ENCODE measurements around the gene DPH1.
A peak's percentile ranks its signal among the peaks of the same experiment; 100 is the strongest.
"Not testable (repeated sequence)": the region's sequence is repeated elsewhere in the genome, so short reads cannot be mapped to it uniquely, and the experiment has no call there.

Gene DPH1

DNA sequence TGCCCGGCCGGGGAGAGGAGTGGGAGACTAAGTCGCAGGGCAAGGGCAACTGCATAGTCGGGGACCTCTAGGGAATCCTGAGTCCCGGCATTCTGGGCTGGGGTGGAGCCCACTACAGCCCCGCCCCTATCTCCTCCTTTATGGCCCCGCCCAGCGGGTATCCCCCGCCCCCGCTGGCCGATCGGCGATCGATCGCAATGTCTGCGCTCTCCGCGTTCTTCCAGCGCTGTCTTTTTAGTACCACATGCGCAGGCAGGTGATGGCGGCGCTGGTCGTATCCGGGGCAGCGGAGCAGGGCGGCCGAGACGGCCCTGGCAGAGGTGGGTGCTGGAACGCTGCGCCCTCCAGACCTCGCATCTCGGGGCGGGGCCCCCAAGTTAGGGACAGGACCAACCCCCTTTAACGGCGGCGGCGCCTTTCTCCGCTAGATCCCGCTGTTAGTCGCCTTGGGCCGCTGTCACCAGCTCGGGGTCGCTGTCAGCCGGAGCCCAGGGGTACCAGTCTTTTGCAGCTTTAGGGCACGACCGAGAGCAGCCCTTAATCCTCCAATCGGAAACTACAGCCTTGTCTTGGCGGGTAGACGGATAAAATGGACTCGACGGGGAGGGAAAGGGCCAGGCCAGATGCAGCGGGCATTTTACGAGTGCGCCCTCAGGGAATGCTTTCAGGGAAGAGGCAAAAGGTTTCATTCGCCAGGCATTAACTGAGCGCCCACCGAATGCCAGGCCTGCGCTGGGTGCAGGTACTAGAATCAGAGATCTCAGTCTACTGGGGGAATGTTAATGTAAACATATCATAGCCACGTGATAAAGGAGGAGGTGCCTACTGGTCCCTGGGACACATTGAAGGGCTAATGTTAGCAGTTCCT is at the start of gene DPH1:
TSS of gene DPH1 (plus strand) at position 243 of the 868 bp plus-strand sequence. CDS start at position 260, 17 bp downstream.
- Histone ChIP-seq H3K9ac (ENCODE audit: low read depth, low read length) (peak within 1 kb of the TSS; percentile 99), H3K9me3 (ENCODE audit: control insufficient read depth, insufficient read depth, low read length) (no peaks in the 10 kb centered on the region), H3K4me1 (ENCODE audit: insufficient read depth, low read length) (no peaks in the 10 kb centered on the region; the same call in 1 of the 2 replicates), H3K36me3 (ENCODE audit: insufficient read depth, low read length) (no peaks in the 10 kb centered on the region)

DNA sequence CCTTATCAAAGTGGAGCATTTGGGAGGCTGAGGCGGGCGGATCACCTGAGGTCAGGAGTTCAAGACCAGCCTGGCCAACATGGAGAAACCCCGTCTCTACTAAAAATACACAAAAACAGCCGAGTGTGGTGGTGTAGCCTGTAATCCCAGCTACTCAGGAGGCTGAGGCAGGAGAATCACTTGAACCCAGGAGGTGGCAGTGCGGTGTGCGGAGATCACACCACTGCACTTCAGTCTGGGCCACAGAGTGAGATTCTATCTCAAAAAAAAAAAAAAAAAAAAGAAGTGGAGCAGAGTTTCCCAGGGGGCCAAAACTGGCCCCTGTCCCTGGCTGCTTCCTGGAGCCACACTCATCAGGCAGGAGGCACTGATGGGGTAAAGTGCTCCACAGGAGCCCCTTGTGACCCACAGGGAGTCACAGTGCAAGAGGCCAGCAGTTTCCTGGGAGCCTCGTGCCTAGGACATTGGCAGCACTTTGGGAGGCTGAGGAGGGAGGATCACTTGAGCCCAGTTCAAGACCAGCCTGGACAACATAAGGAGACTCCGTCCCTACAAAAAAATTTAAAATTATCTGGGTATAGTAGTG is 49.2 kb upstream of the DPH1 start:
- Histone ChIP-seq H3K9ac (ENCODE audit: low read depth, low read length) (no peak overlapping the region), H3K36me3 (ENCODE audit: insufficient read depth, low read length) (no peaks in the 10 kb centered on the region), H3K4me1 (ENCODE audit: insufficient read depth, low read length) (no peaks in the 10 kb centered on the region), H3K9me3 (ENCODE audit: control insufficient read depth, insufficient read depth, low read length) (no peaks in the 10 kb centered on the region)

DNA sequence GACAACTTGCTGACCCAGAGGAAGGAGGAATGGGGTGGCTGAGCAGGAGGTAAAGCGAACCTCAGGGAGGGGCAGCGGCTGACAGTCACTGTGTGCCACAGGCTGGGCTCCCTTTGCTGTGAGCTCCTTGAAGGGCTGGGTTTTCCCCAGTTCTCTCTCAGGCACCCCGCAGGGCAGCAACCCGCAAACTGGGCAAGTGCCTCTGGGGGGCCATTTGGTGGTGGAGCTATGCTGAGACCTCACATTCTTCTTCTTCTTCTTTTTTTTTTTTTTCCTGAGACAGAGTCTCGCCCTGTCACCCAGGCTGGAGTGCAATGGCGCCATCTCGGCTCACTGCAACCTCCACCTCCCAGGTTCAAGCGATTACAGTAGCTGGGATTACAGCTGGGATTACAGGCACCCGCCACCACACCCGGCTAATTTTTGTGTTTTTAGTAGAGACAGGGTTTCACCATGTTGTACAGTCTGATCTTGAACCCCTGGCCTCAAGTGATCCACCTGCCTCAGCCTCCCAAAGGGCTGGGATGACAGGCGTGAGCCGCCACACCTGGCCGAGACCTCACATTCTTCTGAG is 47.1 kb upstream of the DPH1 start:
- not testable (repeated sequence) for H3K36me3 ChIP-seq (ENCODE audit: insufficient read depth, low read length); H3K9me3 ChIP-seq (ENCODE audit: control insufficient read depth, insufficient read depth, low read length); H3K4me1 ChIP-seq (ENCODE audit: insufficient read depth, low read length); H3K9ac ChIP-seq (ENCODE audit: low read depth, low read length)

DNA sequence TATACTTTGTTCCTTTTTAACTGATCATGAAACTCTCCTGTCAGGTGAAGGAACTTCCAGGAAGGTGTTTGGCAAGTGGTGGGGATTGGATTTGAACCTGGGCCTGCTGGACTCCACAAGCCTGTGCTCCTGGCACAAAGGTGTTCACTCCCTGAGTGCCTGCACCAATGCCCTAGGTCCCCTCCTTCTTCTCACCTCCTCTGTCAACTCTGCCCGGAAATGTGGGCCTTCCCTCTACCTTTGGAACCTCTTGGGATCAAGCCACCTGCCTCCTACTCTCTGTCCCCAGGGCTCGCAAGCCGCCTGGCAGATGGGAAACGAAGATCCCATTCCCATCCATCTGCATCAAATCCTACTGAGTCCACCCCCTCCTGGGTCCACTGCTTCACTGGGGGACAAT is 44.9 kb upstream of the DPH1 start:
- no peak overlapping the region for H3K9ac ChIP-seq (ENCODE audit: low read depth, low read length)
- no peaks in the 10 kb centered on the region for H3K9me3 ChIP-seq (ENCODE audit: control insufficient read depth, insufficient read depth, low read length)
- no peaks in the 10 kb centered on the region for H3K36me3 ChIP-seq (ENCODE audit: insufficient read depth, low read length)
- no peaks in the 10 kb centered on the region for H3K4me1 ChIP-seq (ENCODE audit: insufficient read depth, low read length)

DNA sequence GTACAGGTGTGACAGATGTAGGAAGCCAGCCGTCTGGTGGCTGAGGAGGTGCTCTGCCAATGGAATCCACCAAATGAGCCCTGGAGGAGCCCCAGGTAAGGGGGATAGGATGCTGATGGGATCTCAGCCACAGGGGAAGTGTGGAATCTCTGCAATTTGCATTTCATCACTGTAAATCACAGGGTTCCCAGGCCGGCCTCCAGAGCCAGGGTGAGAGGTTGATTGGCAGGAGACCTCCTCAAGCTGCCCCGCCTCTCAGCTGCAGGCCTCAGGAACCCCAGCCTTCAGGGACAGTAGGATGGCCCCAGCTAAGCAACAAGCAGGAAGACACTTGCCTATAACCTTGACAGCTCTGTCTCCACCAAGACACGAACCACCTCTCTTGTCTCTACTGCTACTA is 44.3 kb upstream of the DPH1 start:
- Histone ChIP-seq H3K9me3 (ENCODE audit: control insufficient read depth, insufficient read depth, low read length) (no peaks in the 10 kb centered on the region), H3K9ac (ENCODE audit: low read depth, low read length) (no peak overlapping the region), H3K4me1 (ENCODE audit: insufficient read depth, low read length) (no peaks in the 10 kb centered on the region), H3K36me3 (ENCODE audit: insufficient read depth, low read length) (no peaks in the 10 kb centered on the region)

DNA sequence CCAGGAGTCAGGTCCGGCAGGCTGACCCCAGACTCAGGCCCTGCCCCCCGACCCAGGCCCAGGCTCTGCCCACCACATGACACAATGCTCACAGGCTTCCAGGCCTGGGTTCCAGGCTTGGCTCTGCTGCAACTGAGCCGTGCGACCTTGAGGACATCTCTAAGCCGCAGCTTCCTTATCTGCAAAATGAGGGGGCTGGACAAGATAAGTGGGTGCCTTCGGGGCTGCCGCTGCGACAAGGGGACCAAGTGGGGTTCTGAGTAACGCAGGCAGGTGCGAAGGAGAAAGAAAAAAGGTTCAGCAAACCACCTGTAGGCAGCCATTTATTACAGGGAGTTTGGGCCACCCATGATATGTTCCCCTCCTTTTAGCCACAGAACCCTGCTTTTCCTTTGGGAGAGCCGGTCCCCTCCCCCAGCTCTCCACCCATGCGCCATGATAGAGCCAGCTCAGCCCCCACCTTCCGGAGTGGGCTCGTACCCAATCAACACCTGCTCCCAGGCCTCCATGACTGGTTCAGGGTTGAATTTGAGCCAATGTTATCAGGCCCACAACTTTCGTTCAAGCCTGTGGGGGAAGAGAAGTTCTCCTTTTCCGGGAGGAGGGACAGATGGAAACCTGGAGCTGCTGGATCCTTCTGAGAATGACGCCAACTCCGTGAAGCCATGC is 43.0 kb upstream of the DPH1 start:
- Histone ChIP-seq H3K36me3 (ENCODE audit: insufficient read depth, low read length) (no peaks in the 10 kb centered on the region), H3K9ac (ENCODE audit: low read depth, low read length) (no peak overlapping the region), H3K4me1 (ENCODE audit: insufficient read depth, low read length) (no peaks in the 10 kb centered on the region), H3K9me3 (ENCODE audit: control insufficient read depth, insufficient read depth, low read length) (no peaks in the 10 kb centered on the region)

DNA sequence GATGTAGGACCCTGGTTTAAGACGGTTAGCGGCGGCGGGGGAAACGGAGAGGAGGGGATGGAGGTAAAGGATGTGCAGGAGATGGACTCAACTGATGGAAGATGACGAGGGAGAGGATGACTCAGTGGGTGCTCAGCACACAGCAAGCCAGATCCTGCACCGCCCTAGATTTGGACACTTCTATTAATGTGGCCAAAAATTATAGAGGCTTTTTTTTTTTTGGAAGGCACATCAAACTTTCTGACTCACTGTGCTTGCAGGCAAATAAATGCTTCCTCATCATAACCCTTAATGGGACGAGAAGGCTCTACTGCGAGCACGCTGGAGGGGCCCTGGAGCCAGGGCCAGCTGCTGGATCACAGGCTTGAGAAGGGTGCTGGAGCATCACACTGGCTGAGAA is 40.8 kb upstream of the DPH1 start:
- Histone ChIP-seq H3K9me3 (ENCODE audit: control insufficient read depth, insufficient read depth, low read length) (no peaks in the 10 kb centered on the region), H3K4me1 (ENCODE audit: insufficient read depth, low read length) (no peaks in the 10 kb centered on the region), H3K9ac (ENCODE audit: low read depth, low read length) (no peak overlapping the region), H3K36me3 (ENCODE audit: insufficient read depth, low read length) (no peaks in the 10 kb centered on the region)

DNA sequence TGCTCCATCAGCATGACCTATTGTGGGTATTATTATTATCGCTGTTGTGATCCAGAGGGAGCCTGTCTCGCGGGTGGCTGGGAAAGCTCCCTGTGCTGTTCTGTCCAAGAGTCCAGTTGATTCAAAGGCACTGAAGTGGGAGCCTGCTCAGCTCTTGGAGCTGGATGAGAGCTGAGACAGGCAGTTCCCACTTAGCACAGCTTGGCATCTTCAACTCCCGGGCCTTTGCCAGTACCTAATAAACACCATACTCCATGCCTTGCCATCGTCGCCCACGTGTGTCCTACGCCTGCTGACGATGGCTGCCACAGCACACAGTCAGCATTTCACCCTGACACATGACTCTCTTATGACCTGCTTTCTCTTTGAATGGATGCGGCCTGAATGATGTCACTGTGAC is 37.4 kb upstream of the DPH1 start:
- Histone ChIP-seq H3K4me1 (ENCODE audit: insufficient read depth, low read length) (peaks cover 12% of the 10 kb centered on the region; the same call in 1 of the 2 replicates), H3K9me3 (ENCODE audit: control insufficient read depth, insufficient read depth, low read length) (no peaks in the 10 kb centered on the region), H3K9ac (ENCODE audit: low read depth, low read length) (no peak overlapping the region), H3K36me3 (ENCODE audit: insufficient read depth, low read length) (no peaks in the 10 kb centered on the region)

DNA sequence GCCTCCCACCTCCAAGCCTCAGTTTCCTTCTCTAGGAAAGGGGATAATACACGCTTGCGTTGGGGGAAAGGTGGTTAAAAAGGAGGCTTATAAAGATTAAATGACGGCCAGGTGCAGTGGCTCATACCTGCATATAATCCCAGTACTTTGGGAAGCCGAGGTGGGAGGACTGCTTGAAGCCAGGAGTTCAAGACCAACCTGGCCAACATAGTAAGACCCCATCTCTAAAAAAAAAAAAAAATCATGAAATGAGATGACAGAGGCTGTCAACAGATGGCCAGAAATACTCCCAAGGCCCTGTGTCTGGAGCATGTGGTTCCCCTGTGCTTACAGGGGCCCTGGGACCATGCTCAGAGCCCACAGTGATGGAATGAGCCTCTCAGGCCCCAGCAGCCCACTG is 35.2 kb upstream of the DPH1 start:
- H3K9ac ChIP-seq (ENCODE audit: low read depth, low read length): no peak overlapping the region
- H3K4me1 ChIP-seq (ENCODE audit: insufficient read depth, low read length): peaks cover 13% of the 10 kb centered on the region; the same call in 1 of the 2 replicates
- H3K9me3 ChIP-seq (ENCODE audit: control insufficient read depth, insufficient read depth, low read length): no peaks in the 10 kb centered on the region
- H3K36me3 ChIP-seq (ENCODE audit: insufficient read depth, low read length): no peaks in the 10 kb centered on the region

DNA sequence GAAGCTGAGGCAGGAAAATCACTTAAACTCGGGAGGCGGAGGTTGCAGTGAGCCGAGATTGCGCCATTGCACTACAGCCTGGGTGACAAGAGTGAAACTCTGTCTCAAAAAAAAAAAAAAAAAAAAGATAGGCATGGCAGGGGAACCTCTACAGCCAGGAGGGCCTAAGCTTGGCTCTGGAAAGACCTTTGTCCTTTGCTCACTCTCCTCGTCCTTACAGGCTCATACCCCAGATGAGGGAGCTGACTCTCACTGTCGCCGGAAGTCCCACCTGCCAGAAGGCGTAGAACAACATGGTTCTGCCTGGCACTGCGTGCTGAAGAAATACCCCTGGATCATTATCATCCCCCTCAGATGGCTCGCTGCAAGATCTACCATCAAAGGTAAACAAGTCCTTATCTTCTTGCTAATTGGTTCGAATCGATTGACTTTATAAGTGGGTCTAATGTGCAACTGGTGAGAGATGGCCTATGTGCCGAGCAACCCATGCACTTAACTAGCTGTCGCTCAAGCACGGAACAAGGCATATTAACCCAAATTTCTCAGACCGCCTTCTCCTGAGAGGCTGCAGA is 34.5 kb upstream of the DPH1 start:
- Histone ChIP-seq H3K9me3 (ENCODE audit: control insufficient read depth, insufficient read depth, low read length) (no peaks in the 10 kb centered on the region), H3K4me1 (ENCODE audit: insufficient read depth, low read length) (peaks cover 19% of the 10 kb centered on the region; the same call in 1 of the 2 replicates), H3K9ac (ENCODE audit: low read depth, low read length) (no peak overlapping the region), H3K36me3 (ENCODE audit: insufficient read depth, low read length) (no peaks in the 10 kb centered on the region)

DNA sequence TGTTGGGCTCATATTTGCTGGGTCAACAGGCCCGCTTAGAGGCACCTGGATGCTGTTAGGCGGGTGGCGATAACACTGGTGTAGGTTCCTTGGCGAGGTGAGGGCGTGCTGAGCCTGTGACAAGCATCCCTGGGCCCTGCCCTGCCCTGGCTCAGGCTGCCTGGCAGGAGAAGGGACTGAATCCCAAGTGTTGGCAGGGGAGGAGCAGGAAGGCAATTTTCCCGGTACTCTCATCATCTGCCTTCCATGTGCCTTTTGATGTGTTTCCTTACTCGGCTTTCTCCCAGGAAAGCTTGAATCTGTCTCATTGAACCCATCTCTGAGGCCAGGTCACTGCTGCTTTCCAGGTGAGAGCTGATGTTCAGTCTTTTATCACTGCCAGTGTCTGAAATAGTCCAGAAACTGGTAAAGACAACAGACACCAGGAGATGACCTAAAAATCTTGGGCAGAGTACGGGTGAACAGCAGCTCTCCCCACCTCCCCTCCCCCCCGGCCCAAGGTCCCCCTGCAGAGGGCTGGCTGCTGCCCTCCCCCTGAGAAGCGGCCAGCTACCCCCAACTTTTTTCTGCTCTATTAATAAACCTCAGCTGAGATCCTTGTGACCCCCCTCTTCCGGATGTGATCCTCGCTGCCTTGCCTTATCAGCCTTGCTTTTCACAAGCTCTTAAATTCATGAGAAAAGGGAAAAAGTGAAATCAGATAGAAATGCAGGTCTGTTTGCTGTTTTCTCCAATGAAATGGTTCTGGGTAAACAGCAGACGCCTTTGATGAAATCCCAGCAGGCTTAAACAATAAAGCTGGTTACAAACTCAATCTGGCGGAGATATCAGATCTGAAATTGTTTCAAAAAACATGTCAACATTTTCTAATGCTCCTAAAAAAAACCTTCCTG is 33.8 kb upstream of the DPH1 start:
- no peak overlapping the region for H3K9ac ChIP-seq (ENCODE audit: low read depth, low read length)
- H3K9me3 ChIP-seq (ENCODE audit: control insufficient read depth, insufficient read depth, low read length): no peaks in the 10 kb centered on the region
- peaks cover 19% of the 10 kb centered on the region; the same call in 1 of the 2 replicates for H3K4me1 ChIP-seq (ENCODE audit: insufficient read depth, low read length)
- H3K36me3 ChIP-seq (ENCODE audit: insufficient read depth, low read length): no peaks in the 10 kb centered on the region

DNA sequence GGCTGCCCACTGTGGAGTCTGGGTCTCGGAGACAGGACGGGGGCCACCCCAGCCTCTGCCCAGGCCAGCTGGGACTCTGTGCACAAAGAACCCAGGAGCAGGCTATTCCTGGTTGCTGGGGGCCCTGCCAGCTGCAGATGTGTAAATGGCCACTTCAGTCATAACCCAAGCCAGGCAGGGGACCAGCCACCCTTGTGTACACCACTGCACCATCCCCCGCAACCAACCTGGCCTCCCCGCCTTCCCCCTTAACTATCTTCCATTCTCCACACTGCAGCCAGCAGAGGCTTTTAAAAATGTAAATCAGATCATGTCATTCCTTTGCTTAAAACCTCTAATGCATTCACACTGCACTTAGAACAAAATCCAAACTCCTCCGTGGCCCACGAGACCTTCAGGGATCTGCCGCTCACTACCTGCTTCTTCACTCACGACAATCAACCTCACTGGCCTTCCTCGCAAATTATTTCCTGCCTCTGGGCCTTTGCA is 33.1 kb upstream of the DPH1 start:
- peaks cover 19% of the 10 kb centered on the region; the same call in 1 of the 2 replicates for H3K4me1 ChIP-seq (ENCODE audit: insufficient read depth, low read length)
- no peak overlapping the region for H3K9ac ChIP-seq (ENCODE audit: low read depth, low read length)
- H3K9me3 ChIP-seq (ENCODE audit: control insufficient read depth, insufficient read depth, low read length): no peaks in the 10 kb centered on the region

DNA sequence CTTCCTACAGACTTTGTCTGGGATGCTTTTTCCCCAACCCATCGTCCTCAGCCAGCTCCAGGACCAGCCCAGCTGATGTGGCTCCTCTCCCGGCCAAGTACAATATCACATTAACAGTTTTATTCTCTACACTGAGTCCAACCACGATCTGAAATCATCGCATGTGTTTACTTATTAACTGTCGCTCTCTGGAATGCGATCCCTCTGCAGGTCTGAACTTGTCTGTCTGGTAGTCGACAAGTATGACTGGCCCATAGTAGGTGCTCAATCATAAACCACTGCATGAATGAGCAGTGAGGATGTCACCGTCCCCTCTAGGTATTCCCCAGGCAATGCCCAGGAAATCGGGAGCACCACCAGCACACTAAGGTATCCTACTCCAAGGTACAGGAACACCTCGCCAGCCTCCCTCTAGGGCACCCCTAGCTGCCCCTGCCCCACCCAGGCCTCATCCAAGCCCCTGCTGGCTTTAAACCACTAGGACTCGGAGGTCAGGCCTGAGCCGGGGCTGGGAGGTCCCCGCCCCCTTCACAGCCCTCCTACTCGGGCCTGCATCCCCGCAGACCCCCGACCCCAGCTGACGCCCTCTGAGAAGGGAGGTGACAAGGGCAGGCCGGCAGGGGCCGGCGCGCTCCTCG is 32.5 kb upstream of the DPH1 start:
- H3K36me3 ChIP-seq (ENCODE audit: insufficient read depth, low read length): no peaks in the 10 kb centered on the region
- peaks cover 19% of the 10 kb centered on the region; the same call in 1 of the 2 replicates for H3K4me1 ChIP-seq (ENCODE audit: insufficient read depth, low read length)
- H3K9ac ChIP-seq (ENCODE audit: low read depth, low read length): peak overlapping the region; percentile 62; the same call in 1 of the 2 replicates
- no peaks in the 10 kb centered on the region for H3K9me3 ChIP-seq (ENCODE audit: control insufficient read depth, insufficient read depth, low read length)

More for the DNA sequence above, 33.1 kb upstream of the DPH1 start:
- no peaks in the 10 kb centered on the region for H3K36me3 ChIP-seq (ENCODE audit: insufficient read depth, low read length)
